ENCODE results near the gene SLC9A3.

Gene SLC9A3

GRCh38 chr5:539469-540070 is 15.3 kb upstream of the SLC9A3 start:
- DNase-seq, result peak in 1 of 56 donors; percentile 14

GRCh38 chr5:538801-539468 is 14.7 kb upstream of the SLC9A3 start:
- no peak for DNase-seq

- no peak for DNase-seq
These were observed 14.1 kb upstream of the SLC9A3 start for GRCh38 chr5:538271-538771.

- DNase-seq, result no peak
These were observed 13.4 kb upstream of the SLC9A3 start for GRCh38 chr5:537621-538071.

- DNase-seq, result no peak
These were observed 12.8 kb upstream of the SLC9A3 start for GRCh38 chr5:537098-537497.

GRCh38 chr5:535846-536698 is 11.8 kb upstream of the SLC9A3 start:
- no peak for DNase-seq

- DNase-seq, result no peak
These were observed 10.8 kb upstream of the SLC9A3 start for GRCh38 chr5:534743-535671.

- no peak for DNase-seq
These were observed 9.9 kb upstream of the SLC9A3 start for GRCh38 chr5:533955-534742.

GRCh38 chr5:533243-533954 is 9.2 kb upstream of the SLC9A3 start:
- DNase-seq, result no peak

GRCh38 chr5:532521-533242 is 8.4 kb upstream of the SLC9A3 start:
- DNase-seq, result no peak

GRCh38 chr5:531749-532315 is 7.6 kb upstream of the SLC9A3 start:
- DNase-seq, result no peak

GRCh38 chr5:531101-531748 is 7.0 kb upstream of the SLC9A3 start:
- DNase-seq, result no peak

GRCh38 chr5:530001-530955 is 6.0 kb upstream of the SLC9A3 start:
- no peak for DNase-seq

- DNase-seq, result no peak
These were observed 4.6 kb upstream of the SLC9A3 start for GRCh38 chr5:528629-529511.
